NB4 (cell line): ENCODE measurements around the gene SEMA3G.

Experiments
- DNase-seq: peaks from one replicate; pipeline ENCODE4 v3.0.0; 2010; ENCODE audit warnings: low read depth
- H3K4me3 ChIP-seq: one replicate; pipeline ENCODE4 v1.5.1; 2011; ENCODE audit warnings: mild to moderate bottlenecking, low read depth, low read length, moderate library complexity
- MAX ChIP-seq: IDR thresholded peaks from 2 replicates; pipeline ENCODE4 v1.6.1; 2011; ENCODE audit warnings: low read depth, low read length
- MYC ChIP-seq: IDR thresholded peaks from 2 replicates; pipeline ENCODE4 v1.6.1; 2011; ENCODE audit warnings: low read depth, low read length
- POLR2A ChIP-seq: IDR thresholded peaks from 2 replicates; pipeline ENCODE4 v1.6.1; 2011; ENCODE audit warnings: mild to moderate bottlenecking; ENCODE audit not compliant: insufficient read length; ENCODE audit errors: extremely low read depth
- TF ChIP-seq, protein P1 (sequence below): IDR thresholded peaks from one replicate; pipeline ENCODE4 v1.5.1; 2012; ENCODE audit warnings: low read depth, low read length

SEMA3G gene

GRCh38 chr3:52429031-52429430, 15.9 kb downstream of the SEMA3G start:
- TF ChIP-seq POLR2A: no peak
- TF ChIP-seq, protein P1, sequence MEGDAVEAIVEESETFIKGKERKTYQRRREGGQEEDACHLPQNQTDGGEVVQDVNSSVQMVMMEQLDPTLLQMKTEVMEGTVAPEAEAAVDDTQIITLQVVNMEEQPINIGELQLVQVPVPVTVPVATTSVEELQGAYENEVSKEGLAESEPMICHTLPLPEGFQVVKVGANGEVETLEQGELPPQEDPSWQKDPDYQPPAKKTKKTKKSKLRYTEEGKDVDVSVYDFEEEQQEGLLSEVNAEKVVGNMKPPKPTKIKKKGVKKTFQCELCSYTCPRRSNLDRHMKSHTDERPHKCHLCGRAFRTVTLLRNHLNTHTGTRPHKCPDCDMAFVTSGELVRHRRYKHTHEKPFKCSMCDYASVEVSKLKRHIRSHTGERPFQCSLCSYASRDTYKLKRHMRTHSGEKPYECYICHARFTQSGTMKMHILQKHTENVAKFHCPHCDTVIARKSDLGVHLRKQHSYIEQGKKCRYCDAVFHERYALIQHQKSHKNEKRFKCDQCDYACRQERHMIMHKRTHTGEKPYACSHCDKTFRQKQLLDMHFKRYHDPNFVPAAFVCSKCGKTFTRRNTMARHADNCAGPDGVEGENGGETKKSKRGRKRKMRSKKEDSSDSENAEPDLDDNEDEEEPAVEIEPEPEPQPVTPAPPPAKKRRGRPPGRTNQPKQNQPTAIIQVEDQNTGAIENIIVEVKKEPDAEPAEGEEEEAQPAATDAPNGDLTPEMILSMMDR: no peak
- TF ChIP-seq MAX: no peak
- TF ChIP-seq MYC: no peak
- no peak overlapping the region for H3K4me3 ChIP-seq
- DNase-seq: no peak

GRCh38 chr3:52428151-52429005, 16.5 kb downstream of the SEMA3G start:
- H3K4me3 ChIP-seq: no peak overlapping the region
- TF ChIP-seq, protein P1: peak; percentile 72
- no peak for TF ChIP-seq MYC
- peak; percentile 82 for DNase-seq

DNA sequence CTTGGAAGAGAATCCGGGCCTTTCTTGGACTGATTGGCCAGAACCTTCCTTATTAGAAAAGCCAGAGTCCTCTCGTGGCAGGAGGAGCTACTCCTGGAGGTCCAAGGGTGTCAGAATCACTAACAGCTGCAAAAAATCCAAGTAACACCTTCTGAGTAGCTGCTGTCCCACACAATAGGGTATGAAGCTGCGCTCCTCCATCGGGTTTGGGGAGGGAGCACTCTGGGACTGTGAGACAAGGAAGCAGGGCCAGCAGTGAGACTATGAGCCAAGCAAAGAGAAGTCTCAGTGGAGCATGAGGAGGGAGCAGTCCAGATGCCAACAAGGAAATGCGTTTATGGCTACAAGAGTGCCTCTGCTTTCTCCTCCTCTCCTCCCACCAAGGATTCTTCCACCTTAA, 21.7 kb downstream of the SEMA3G start:
- TF ChIP-seq POLR2A: no peak
- no peak for TF ChIP-seq MYC
- no peak for TF ChIP-seq MAX
- TF ChIP-seq, protein P1: no peak
- no peak overlapping the region for H3K4me3 ChIP-seq
- DNase-seq: no peak

DNA sequence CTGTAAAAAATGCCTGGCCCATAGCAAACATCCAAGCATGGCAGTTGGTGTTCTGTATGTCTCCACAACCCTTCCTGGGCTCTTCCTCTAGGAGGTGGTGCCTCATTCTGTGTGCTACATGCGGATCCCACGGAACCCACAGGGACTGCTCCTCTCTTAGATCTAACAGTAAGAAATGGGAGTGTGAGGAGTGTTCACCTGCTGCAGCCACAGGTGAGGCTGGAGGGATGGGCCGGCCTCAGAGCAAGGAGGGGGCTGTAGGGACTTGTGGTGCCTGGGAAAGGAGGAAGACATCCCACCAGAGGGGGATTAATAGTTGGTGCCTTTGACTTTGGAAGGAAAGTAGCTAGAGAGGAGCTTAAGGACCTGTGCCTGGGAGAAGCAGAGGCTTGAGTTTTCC, 22.2 kb downstream of the SEMA3G start:
- no peak for DNase-seq
- H3K4me3 ChIP-seq: no peak overlapping the region
- TF ChIP-seq, protein P1: no peak
- TF ChIP-seq POLR2A: no peak
- TF ChIP-seq MAX: no peak
- TF ChIP-seq MYC: no peak

DNA sequence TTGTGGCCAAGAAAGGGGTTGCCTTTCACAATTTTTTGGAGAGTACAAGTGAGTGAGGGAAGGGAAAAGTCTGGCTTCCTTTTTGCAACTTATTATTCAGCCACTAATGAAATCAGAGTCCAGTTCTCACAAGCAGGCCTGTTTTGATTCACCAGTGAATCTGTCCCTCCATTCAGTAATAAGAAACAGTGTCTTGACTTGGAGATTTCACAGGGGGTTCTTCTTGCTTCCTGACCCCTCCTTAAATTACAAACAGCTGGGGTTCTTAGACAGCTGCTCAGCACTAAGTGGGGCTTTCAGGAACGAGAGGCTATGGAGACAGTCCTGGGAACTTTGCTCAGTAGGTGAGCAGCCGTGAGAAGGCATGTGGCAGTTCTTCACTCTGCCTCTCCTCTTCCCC, 24.5 kb downstream of the SEMA3G start:
- no peak overlapping the region for H3K4me3 ChIP-seq
- TF ChIP-seq MYC: no peak
- DNase-seq: no peak

GRCh38 chr3:52415800-52416199, 29.1 kb downstream of the SEMA3G start:
- TF ChIP-seq, protein P1: no peak
- TF ChIP-seq MYC: no peak
- TF ChIP-seq MAX: no peak
- no peak for TF ChIP-seq POLR2A
- H3K4me3 ChIP-seq: no peak overlapping the region
- no peak for DNase-seq
